Measurements from ENCODE around the gene CFAP107. TPM values are rescaled to one million over a fixed set of nuclear protein-coding genes. Genes with fewer than 3 reads are reported as not detected.

CFAP107 gene
- total RNA-seq, 1 donor from 2014 or later: not detected

DNA sequence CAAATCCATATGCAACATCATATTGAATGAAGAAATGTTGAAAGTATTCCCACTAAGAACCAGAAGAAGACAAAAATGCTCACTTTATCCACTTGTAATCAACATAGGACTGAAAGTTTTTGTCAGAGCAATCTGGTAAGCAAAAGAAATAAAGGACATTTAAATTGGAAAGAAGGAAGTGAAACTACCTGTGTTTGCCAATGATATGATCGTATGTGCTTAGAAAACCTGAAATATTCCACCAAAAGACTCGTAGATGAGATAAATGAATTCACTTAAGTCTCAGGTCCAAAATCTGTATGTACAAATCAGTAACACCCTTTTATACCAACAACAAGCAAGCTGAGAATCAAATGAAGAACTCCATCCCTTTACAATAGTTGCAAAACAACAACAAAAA is 53.7 kb downstream of the CFAP107 start:
- TF ChIP-seq, protein P1, sequence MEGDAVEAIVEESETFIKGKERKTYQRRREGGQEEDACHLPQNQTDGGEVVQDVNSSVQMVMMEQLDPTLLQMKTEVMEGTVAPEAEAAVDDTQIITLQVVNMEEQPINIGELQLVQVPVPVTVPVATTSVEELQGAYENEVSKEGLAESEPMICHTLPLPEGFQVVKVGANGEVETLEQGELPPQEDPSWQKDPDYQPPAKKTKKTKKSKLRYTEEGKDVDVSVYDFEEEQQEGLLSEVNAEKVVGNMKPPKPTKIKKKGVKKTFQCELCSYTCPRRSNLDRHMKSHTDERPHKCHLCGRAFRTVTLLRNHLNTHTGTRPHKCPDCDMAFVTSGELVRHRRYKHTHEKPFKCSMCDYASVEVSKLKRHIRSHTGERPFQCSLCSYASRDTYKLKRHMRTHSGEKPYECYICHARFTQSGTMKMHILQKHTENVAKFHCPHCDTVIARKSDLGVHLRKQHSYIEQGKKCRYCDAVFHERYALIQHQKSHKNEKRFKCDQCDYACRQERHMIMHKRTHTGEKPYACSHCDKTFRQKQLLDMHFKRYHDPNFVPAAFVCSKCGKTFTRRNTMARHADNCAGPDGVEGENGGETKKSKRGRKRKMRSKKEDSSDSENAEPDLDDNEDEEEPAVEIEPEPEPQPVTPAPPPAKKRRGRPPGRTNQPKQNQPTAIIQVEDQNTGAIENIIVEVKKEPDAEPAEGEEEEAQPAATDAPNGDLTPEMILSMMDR (IDR thresholded peaks at IDR 0.05): no peak
- TF ChIP-seq EZH2phosphoT487 (IDR thresholded peaks at IDR 0.05) (no peak), EZH2 (IDR thresholded peaks at IDR 0.05) (no peak)
- no peak overlapping the region for H3K9ac ChIP-seq
- no peak for DNase-seq (ENCODE audit: low spot score)
- no peak overlapping the region for H2AFZ ChIP-seq (replicated peaks)
- no peaks in the 10 kb centered on the region for H3K9me3 ChIP-seq (ENCODE audit: low read depth)
- H3K4me1 Mint-ChIP-seq: no peaks in the 10 kb centered on the region
- no peak overlapping the region for H3K27ac Mint-ChIP-seq
- H3K4me3 Mint-ChIP-seq: no peak overlapping the region
- H3K27me3 Mint-ChIP-seq (ENCODE audit: insufficient read depth, low read depth): peaks cover 2% of the 10 kb centered on the region
- no peaks in the 10 kb centered on the region for H3K27me3 ChIP-seq
- H3K4me2 ChIP-seq: no peak overlapping the region
- no peak overlapping the region for H3K4me3 ChIP-seq
- no peaks in the 10 kb centered on the region for H4K20me1 ChIP-seq (ENCODE audit: low read depth)
- H3K27ac ChIP-seq: no peak overlapping the region
- H3K9me3 Mint-ChIP-seq: peaks cover 7% of the 10 kb centered on the region
- H3K36me3 ChIP-seq: no peaks in the 10 kb centered on the region
- H3K36me3 Mint-ChIP-seq: no peaks in the 10 kb centered on the region
- H3F3A ChIP-seq (ENCODE audit: low read depth): no peaks in the 10 kb centered on the region
- H3K4me1 ChIP-seq: no peaks in the 10 kb centered on the region
- no peaks in the 10 kb centered on the region for H3K79me2 ChIP-seq (ENCODE audit: low read depth)

DNA sequence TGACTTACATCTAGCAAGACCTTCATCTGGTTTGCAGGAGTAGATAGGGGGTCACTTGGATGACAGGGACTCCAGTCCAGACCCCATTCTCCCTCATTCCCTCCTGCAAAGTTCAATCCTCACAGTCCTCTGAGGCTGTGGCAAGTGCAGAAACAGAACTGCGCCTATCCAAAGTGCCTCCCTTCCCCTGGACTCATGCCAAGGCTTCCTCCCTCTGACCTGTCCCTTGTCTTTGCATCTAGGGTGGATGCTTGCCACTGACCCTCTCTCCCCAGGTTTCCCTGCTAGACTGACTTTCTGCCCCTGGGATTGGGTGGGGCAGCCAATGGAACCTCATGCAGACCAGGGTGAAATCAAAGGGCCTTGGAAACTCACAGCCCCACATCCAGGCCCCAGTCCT is 63.9 kb downstream of the CFAP107 start:
- Histone ChIP-seq H3K27ac (no peak overlapping the region), H3F3A (ENCODE audit: low read depth) (no peaks in the 10 kb centered on the region), H3K36me3 (no peaks in the 10 kb centered on the region), H3K4me2 (no peak overlapping the region), H2AFZ (replicated peaks) (no peak overlapping the region), H3K4me3 (no peak overlapping the region), H3K4me1 (no peaks in the 10 kb centered on the region), H4K20me1 (ENCODE audit: low read depth) (no peaks in the 10 kb centered on the region), H3K9me3 (ENCODE audit: low read depth) (no peaks in the 10 kb centered on the region), H3K27me3 (no peaks in the 10 kb centered on the region), H3K79me2 (ENCODE audit: low read depth) (no peaks in the 10 kb centered on the region), H3K9ac (no peak overlapping the region)
- no peaks in the 10 kb centered on the region for H3K36me3 Mint-ChIP-seq
- DNase-seq (ENCODE audit: low spot score): no peak
- H3K27me3 Mint-ChIP-seq (ENCODE audit: insufficient read depth, low read depth): peaks cover 10% of the 10 kb centered on the region
- H3K4me3 Mint-ChIP-seq: no peak overlapping the region
- H3K27ac Mint-ChIP-seq: no peak overlapping the region
- H3K4me1 Mint-ChIP-seq: no peaks in the 10 kb centered on the region
- H3K9me3 Mint-ChIP-seq: peaks cover 9% of the 10 kb centered on the region
- no peak for TF ChIP-seq EZH2 (IDR thresholded peaks at IDR 0.05)
- no peak for TF ChIP-seq EZH2phosphoT487 (IDR thresholded peaks at IDR 0.05)
- TF ChIP-seq, protein P1 (IDR thresholded peaks at IDR 0.05): no peak

DNA sequence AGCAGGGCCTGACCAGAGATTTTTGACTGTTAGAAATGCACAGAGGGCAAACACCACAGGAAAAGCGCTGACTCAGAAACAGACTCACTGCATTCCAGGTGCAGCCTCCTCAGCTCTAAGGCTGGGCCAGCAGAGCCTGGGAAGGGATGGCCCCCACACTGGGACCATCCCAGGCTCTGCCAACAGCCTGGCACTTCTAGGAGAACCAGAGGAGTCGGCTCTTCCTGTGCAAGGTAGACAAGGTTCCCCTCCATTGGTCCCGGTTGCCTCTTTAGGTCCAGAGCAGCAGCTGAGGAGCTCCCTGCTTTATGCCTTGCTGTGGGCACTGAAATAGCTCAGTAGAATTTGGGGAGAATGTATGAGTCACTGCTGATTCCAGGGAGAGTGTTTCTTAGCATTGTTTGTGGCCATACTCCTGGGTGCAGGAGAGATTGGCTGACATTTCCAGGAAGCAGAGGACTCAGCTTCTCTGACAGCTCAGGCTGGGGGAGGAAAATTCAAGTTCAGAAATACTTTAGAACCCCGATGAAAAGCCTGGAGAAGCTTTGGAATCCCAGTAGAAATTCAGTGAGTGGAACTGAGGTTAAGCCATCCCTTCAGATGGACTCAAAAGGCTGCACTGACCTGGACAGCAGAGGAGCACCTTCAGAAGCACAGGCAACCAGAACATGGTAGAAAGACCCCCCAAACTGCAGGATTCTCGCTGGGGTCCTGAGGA is 64.8 kb downstream of the CFAP107 start:
- Histone ChIP-seq H3K9ac (no peak overlapping the region), H4K20me1 (ENCODE audit: low read depth) (no peaks in the 10 kb centered on the region), H3K9me3 (ENCODE audit: low read depth) (no peaks in the 10 kb centered on the region), H3K36me3 (no peaks in the 10 kb centered on the region), H3K4me3 (no peak overlapping the region), H3K27ac (no peak overlapping the region), H3K4me2 (no peak overlapping the region), H3F3A (ENCODE audit: low read depth) (no peaks in the 10 kb centered on the region), H3K4me1 (no peaks in the 10 kb centered on the region), H3K27me3 (no peaks in the 10 kb centered on the region), H2AFZ (replicated peaks) (no peak overlapping the region), H3K79me2 (ENCODE audit: low read depth) (no peaks in the 10 kb centered on the region)
- no peak overlapping the region for H3K4me3 Mint-ChIP-seq
- DNase-seq (ENCODE audit: low spot score): no peak
- no peak overlapping the region for H3K27ac Mint-ChIP-seq
- peaks cover 10% of the 10 kb centered on the region for H3K27me3 Mint-ChIP-seq (ENCODE audit: insufficient read depth, low read depth)
- TF ChIP-seq, protein P1 (IDR thresholded peaks at IDR 0.05): no peak
- TF ChIP-seq EZH2phosphoT487 (IDR thresholded peaks at IDR 0.05): no peak
- TF ChIP-seq EZH2 (IDR thresholded peaks at IDR 0.05): no peak
- no peaks in the 10 kb centered on the region for H3K36me3 Mint-ChIP-seq
- H3K9me3 Mint-ChIP-seq: peaks cover 6% of the 10 kb centered on the region
- H3K4me1 Mint-ChIP-seq: no peaks in the 10 kb centered on the region
